ENCODE measurements around the gene ZFR.
"Not testable (repeated sequence)": the region's sequence is repeated elsewhere in the genome, so short reads cannot be mapped to it uniquely, and the experiment has no call there.

Gene ZFR

GRCh38 chr5:32455311-32455710 is 10.8 kb upstream of the ZFR start:
- in situ Hi-C loops (cut with HindIII; ENCODE audit: low pct_ligation_motif_present, low pct_unique_long_range_greater_than_20kb, low sequenced_read_pairs), result no loop called here

GRCh38 chr5:32454821-32455220 is 10.3 kb upstream of the ZFR start:
- in situ Hi-C loops (cut with HindIII; ENCODE audit: low pct_ligation_motif_present, low pct_unique_long_range_greater_than_20kb, low sequenced_read_pairs), result no loop called here
- no peak for DNase-seq

More at GRCh38 chr5:32455311-32455710, 10.8 kb upstream of the ZFR start:
- no peak for DNase-seq

GRCh38 chr5:32453916-32454315 is 9.4 kb upstream of the ZFR start:
- DNase-seq, result no peak
- in situ Hi-C loops (cut with HindIII; ENCODE audit: low pct_ligation_motif_present, low pct_unique_long_range_greater_than_20kb, low sequenced_read_pairs), result no loop called here

- DNase-seq; in situ Hi-C loops (cut with HindIII; ENCODE audit: low pct_ligation_motif_present, low pct_unique_long_range_greater_than_20kb, low sequenced_read_pairs): not testable (repeated sequence)
Observed at GRCh38 chr5:32452316-32452715, 7.8 kb upstream of the ZFR start.

GRCh38 chr5:32450952-32451351 is 6.4 kb upstream of the ZFR start:
- in situ Hi-C loops (cut with HindIII; ENCODE audit: low pct_ligation_motif_present, low pct_unique_long_range_greater_than_20kb, low sequenced_read_pairs), result no loop called here
- no peak for DNase-seq

- no peak for DNase-seq
Observed at GRCh38 chr5:32449262-32449661, 4.7 kb upstream of the ZFR start.

GRCh38 chr5:32446630-32447029 is 2.1 kb upstream of the ZFR start:
- in situ Hi-C loops (cut with HindIII; ENCODE audit: low pct_ligation_motif_present, low pct_unique_long_range_greater_than_20kb, low sequenced_read_pairs), result no loop called here
- DNase-seq, result no peak

More at GRCh38 chr5:32449262-32449661, 4.7 kb upstream of the ZFR start:
- in situ Hi-C loops (cut with HindIII; ENCODE audit: low pct_ligation_motif_present, low pct_unique_long_range_greater_than_20kb, low sequenced_read_pairs), result no loop called here

GRCh38 chr5:32445831-32446614 is 1.5 kb upstream of the ZFR start:
- no peak for DNase-seq
- in situ Hi-C loops (cut with HindIII; ENCODE audit: low pct_ligation_motif_present, low pct_unique_long_range_greater_than_20kb, low sequenced_read_pairs), result no loop called here

- in situ Hi-C loops (cut with HindIII; ENCODE audit: low pct_ligation_motif_present, low pct_unique_long_range_greater_than_20kb, low sequenced_read_pairs), result no loop called here
Observed at GRCh38 chr5:32445287-32445758, 783 bp upstream of the ZFR start.

GRCh38 chr5:32443541-32444430 is 754 bp downstream of the ZFR start:
- in situ Hi-C loops (cut with HindIII; ENCODE audit: low pct_ligation_motif_present, low pct_unique_long_range_greater_than_20kb, low sequenced_read_pairs), result no loop called here
- peak; percentile 31 for DNase-seq

More at GRCh38 chr5:32445287-32445758, 783 bp upstream of the ZFR start:
- DNase-seq, result no peak

GRCh38 chr5:32443145-32443540 is 1.4 kb downstream of the ZFR start:
- in situ Hi-C loops (cut with HindIII; ENCODE audit: low pct_ligation_motif_present, low pct_unique_long_range_greater_than_20kb, low sequenced_read_pairs), result no loop called here
- peak; percentile 26 for DNase-seq

GRCh38 chr5:32439086-32439642 is 5.4 kb downstream of the ZFR start:
- DNase-seq, result no peak
- in situ Hi-C loops (cut with HindIII; ENCODE audit: low pct_ligation_motif_present, low pct_unique_long_range_greater_than_20kb, low sequenced_read_pairs), result no loop called here

GRCh38 chr5:32436553-32437242 is 7.8 kb downstream of the ZFR start:
- in situ Hi-C loops (cut with HindIII; ENCODE audit: low pct_ligation_motif_present, low pct_unique_long_range_greater_than_20kb, low sequenced_read_pairs), result no loop called here
- DNase-seq, result no peak

- in situ Hi-C loops (cut with HindIII; ENCODE audit: low pct_ligation_motif_present, low pct_unique_long_range_greater_than_20kb, low sequenced_read_pairs), result no loop called here
- DNase-seq, result no peak
Observed at GRCh38 chr5:32435383-32435782, 9.2 kb downstream of the ZFR start.

- no peak for DNase-seq
- in situ Hi-C loops (cut with HindIII; ENCODE audit: low pct_ligation_motif_present, low pct_unique_long_range_greater_than_20kb, low sequenced_read_pairs), result no loop called here
Observed at GRCh38 chr5:32434221-32434620, 10.3 kb downstream of the ZFR start.

- DNase-seq, result no peak
- in situ Hi-C loops (cut with HindIII; ENCODE audit: low pct_ligation_motif_present, low pct_unique_long_range_greater_than_20kb, low sequenced_read_pairs), result no loop called here
Observed at GRCh38 chr5:32432633-32433032, 11.9 kb downstream of the ZFR start.

GRCh38 chr5:32430825-32431224 is 13.7 kb downstream of the ZFR start:
- in situ Hi-C loops (cut with HindIII; ENCODE audit: low pct_ligation_motif_present, low pct_unique_long_range_greater_than_20kb, low sequenced_read_pairs); DNase-seq: not testable (repeated sequence)

GRCh38 chr5:32428426-32428825 is 16.1 kb downstream of the ZFR start:
- DNase-seq, result no peak
- in situ Hi-C loops (cut with HindIII; ENCODE audit: low pct_ligation_motif_present, low pct_unique_long_range_greater_than_20kb, low sequenced_read_pairs), result no loop called here
